IPS-18a (cell line): ENCODE results near the gene YARS2.

Experiments
- H3K27ac ChIP-seq: one replicate; pipeline ENCODE4 v1.5.1; 2013; ENCODE audit warnings: low read length
- H3K27me3 ChIP-seq: one replicate; pipeline ENCODE4 v1.6.1; 2013; ENCODE audit warnings: mild to moderate bottlenecking, low read length; ENCODE audit not compliant: control insufficient read depth, insufficient read depth
- H3K36me3 ChIP-seq: one replicate; pipeline ENCODE4 v1.6.1; 2013; ENCODE audit warnings: low read depth, low read length; ENCODE audit not compliant: control insufficient read depth
- H3K4me1 ChIP-seq: one replicate; pipeline ENCODE4 v1.6.1; 2013; ENCODE audit warnings: low read depth, low read length; ENCODE audit not compliant: control insufficient read depth
- H3K4me3 ChIP-seq: one replicate; pipeline ENCODE4 v1.5.1; 2013; ENCODE audit warnings: low read length
- H3K9ac ChIP-seq: one replicate; pipeline ENCODE4 v1.6.1; 2013; ENCODE audit warnings: mild to moderate bottlenecking, low read length, moderate library complexity
- H3K9me3 ChIP-seq: one replicate; pipeline ENCODE4 v1.6.1; 2013; ENCODE audit warnings: low read depth, low read length; ENCODE audit not compliant: control insufficient read depth

Gene YARS2

DNA sequence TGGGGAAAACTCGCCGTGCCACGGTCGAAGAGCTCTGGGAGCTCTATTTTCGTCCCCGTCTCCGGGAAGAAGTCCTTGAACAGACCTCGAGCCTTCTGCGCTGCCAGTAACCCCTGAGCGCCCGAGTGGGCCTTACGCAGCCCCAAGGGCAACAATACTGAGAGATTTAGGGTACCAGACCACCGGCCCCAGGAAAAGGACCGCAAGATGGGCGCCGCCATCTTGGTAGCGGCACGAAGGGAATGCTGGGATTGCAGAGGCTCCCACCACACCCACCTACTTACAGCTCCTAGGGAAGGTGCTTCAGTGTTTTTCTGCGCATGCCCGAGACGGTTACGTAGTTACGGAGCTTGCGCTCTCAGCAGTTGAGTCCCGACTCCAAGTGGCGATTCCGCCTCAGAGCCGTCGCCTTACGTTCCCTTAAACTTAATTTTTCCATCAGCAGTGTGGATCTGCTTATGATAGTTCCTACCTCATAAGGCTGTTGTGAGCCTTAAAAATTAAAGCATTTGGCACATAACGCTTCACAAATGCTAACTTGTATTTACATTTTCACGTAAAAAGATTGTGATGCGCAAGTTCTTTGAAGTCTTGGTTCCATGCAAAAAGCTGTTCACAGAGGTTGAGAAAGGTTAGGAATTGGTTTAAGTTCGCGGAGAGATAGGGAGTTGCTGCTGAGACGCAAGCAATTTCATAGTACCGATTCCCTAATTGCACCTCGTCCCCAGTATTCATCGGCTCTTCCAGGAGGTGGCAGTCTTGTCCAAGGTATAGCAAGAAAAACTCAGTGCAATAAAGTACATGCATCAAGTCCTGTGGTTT lies at the start of gene YARS2:
Gene YARS2, minus strand, starts transcription at position 244 of the 822 bp plus-strand sequence. Its CDS starts 23 bp downstream, at position 221.
- Histone ChIP-seq H3K4me3 (peak within 1 kb of the TSS; percentile 96), H3K36me3 (peaks cover 27% of the 10 kb centered on the region)

DNA sequence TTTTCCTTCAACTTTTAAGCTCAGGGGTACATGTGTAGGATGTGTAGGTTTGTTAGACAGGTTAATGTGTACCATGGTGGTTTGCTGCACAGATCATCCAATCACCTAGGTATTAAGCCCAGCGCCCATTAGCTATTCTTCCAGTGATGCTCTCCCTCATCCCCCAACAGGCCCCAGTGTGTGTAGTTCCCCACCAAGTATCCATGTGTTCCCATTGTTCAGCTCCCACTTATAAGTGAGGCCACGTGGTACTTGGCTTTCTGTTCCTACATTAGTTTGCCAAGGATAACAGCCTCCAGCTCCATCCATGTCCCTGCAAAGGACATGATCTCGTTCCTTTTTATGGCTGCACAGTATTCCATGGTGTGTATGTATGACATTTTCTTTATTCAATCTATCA lies 48.6 kb upstream of the YARS2 start:
- no peak overlapping the region for H3K9ac ChIP-seq
- H3K4me1 ChIP-seq: no peaks in the 10 kb centered on the region
- H3K4me3 ChIP-seq: no peak overlapping the region
- no peaks in the 10 kb centered on the region for H3K36me3 ChIP-seq
- no peaks in the 10 kb centered on the region for H3K9me3 ChIP-seq
- no peak overlapping the region for H3K27ac ChIP-seq
- no peaks in the 10 kb centered on the region for H3K27me3 ChIP-seq

More for the DNA sequence above, at the start of gene YARS2:
- Histone ChIP-seq H3K9ac (peak within 1 kb of the TSS; percentile 99), H3K9me3 (no peaks in the 10 kb centered on the region), H3K27me3 (no peaks in the 10 kb centered on the region), H3K27ac (peak within 1 kb of the TSS; percentile 98), H3K4me1 (peaks cover 5% of the 10 kb centered on the region)

DNA sequence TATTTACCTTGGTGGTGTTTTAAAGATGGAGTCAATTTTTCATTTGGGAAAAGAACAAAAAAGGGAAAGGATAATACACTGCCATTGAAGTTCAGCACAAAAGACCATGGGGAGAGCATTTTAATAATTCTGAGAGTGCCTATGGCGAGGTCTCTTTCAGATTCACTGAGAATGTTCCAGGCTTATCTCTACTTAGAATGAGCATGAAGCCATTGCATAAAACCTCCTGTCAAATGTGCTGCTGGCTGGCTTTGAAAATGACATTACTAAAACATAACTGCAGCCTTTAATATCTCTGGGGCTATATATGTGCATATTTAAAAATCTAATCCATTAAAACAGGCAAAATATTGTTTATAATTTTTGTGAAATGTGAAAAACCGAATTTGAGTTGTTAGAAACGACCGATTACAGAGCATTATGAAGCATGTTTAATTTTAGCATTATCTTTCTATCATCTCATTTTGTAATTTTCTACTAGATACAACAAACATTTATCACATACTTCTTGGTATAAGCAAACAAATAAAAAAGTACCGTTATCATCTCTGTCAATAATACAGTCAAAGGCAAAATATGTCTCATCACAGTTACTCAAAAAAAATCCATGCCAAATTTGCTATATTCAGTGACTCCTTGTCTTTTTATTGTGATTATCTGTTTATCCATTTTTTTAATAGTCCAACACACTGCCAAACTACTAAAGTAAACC lies 45.7 kb upstream of the YARS2 start:
- Histone ChIP-seq H3K9ac (no peak overlapping the region), H3K4me3 (no peak overlapping the region), H3K4me1 (no peaks in the 10 kb centered on the region), H3K9me3 (no peaks in the 10 kb centered on the region), H3K27ac (no peak overlapping the region), H3K27me3 (no peaks in the 10 kb centered on the region), H3K36me3 (no peaks in the 10 kb centered on the region)

GRCh38 chr12:32794281-32794680 lies 38.6 kb upstream of the YARS2 start:
- Histone ChIP-seq H3K27ac (no peak overlapping the region), H3K9me3 (no peaks in the 10 kb centered on the region), H3K36me3 (peaks cover 3% of the 10 kb centered on the region), H3K27me3 (no peaks in the 10 kb centered on the region), H3K4me1 (no peaks in the 10 kb centered on the region), H3K4me3 (no peak overlapping the region), H3K9ac (no peak overlapping the region)

DNA sequence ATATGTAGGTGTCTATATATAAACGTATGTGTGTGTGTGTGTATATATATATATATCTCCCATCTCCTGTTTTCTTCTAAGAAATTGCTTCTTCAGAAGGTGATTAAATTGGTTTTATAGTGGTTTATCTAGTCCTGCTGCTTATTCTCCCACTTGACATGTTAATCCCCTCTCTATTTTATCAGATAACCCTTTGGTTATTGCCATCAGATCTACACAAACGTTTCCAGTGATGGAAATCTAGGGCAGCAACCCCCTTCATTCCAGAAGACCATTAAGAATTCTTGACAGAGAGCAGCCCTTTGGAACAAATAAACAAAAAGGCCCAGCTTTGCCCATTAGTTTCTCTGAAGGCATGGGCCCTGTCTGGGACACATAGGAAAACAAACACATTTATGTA lies 34.2 kb upstream of the YARS2 start:
- no peak overlapping the region for H3K27ac ChIP-seq
- no peaks in the 10 kb centered on the region for H3K9me3 ChIP-seq
- H3K4me3 ChIP-seq: no peak overlapping the region
- no peaks in the 10 kb centered on the region for H3K4me1 ChIP-seq
- H3K36me3 ChIP-seq: no peaks in the 10 kb centered on the region
- no peak overlapping the region for H3K9ac ChIP-seq
- H3K27me3 ChIP-seq: no peaks in the 10 kb centered on the region

DNA sequence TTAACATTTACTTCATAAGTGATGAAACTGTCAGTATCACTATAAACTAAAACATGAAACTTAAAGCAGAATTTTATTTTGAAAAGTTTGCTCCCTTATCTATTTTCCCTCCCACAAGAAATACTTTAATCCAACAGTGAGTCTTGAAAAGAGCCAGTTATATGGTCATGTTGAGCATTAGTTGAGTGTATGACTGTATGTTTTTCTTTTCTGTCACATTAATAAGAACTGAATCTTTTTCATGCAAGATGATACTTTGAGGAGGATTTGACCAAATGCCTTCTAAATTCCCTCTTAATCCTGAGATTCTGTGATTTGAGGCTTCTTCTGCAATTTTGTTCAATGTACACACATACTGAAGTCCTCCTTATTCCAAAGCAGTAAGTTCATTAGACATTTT lies 33.7 kb upstream of the YARS2 start:
- H3K27ac ChIP-seq: no peak overlapping the region
- no peaks in the 10 kb centered on the region for H3K4me1 ChIP-seq
- H3K27me3 ChIP-seq: no peaks in the 10 kb centered on the region
- H3K9ac ChIP-seq: no peak overlapping the region
- no peak overlapping the region for H3K4me3 ChIP-seq
- no peaks in the 10 kb centered on the region for H3K9me3 ChIP-seq
- no peaks in the 10 kb centered on the region for H3K36me3 ChIP-seq

DNA sequence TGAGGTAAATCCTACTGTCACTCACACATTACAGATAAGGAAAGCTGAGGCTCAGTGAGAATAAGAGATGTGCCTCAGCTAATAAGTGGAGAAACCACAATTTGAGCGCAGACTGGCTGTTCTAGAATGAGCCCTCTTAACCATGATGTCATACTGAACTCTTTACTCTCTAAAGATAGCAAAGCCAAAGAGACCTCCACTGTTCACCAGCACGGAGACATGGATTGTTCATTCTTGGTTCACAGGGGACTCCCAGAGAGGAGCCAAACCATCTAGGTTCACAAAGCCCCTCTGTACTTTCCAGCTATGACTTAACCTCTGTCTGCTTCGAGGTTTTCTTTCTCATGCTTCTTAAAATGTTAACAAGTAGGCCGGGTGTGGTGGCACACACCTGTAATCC lies 32.7 kb upstream of the YARS2 start:
- H3K4me3 ChIP-seq: no peak overlapping the region
- no peaks in the 10 kb centered on the region for H3K4me1 ChIP-seq
- H3K27ac ChIP-seq: no peak overlapping the region
- H3K9ac ChIP-seq: no peak overlapping the region
- H3K9me3 ChIP-seq: no peaks in the 10 kb centered on the region
- H3K36me3 ChIP-seq: no peaks in the 10 kb centered on the region
- no peaks in the 10 kb centered on the region for H3K27me3 ChIP-seq

DNA sequence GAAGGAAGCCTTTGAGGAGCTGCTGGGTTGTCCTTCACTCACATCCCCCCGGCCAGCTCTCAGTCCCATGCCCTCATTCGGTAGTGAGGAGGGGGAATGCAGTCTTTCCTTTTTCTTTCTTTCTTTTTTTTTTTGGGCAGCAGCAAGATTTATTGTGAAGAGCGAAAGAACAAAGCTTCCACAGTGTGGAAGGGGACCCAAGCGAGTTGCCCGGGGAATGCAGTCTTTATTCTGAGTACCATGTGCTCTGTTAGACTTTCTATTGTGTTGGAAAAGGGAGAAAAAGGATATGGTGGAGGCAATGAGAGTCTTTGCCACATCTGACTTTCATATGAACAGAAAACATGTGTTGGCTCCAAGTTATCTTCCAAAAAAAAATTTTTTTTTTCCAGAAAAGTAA lies 29.9 kb upstream of the YARS2 start:
- no peak overlapping the region for H3K4me3 ChIP-seq
- no peak overlapping the region for H3K9ac ChIP-seq
- no peak overlapping the region for H3K27ac ChIP-seq
- no peaks in the 10 kb centered on the region for H3K36me3 ChIP-seq
- H3K4me1 ChIP-seq: no peaks in the 10 kb centered on the region
- no peaks in the 10 kb centered on the region for H3K27me3 ChIP-seq
- no peaks in the 10 kb centered on the region for H3K9me3 ChIP-seq

- Histone ChIP-seq H3K36me3 (no peaks in the 10 kb centered on the region), H3K27me3 (no peaks in the 10 kb centered on the region), H3K27ac (no peak overlapping the region), H3K4me3 (no peak overlapping the region), H3K9me3 (no peaks in the 10 kb centered on the region), H3K9ac (no peak overlapping the region), H3K4me1 (no peaks in the 10 kb centered on the region)
Observed at GRCh38 chr12:32783029-32783428, 27.3 kb upstream of the YARS2 start.

GRCh38 chr12:32780071-32780470 lies 24.4 kb upstream of the YARS2 start:
- H3K4me3 ChIP-seq: no peak overlapping the region
- H3K27ac ChIP-seq: no peak overlapping the region
- H3K27me3 ChIP-seq: no peaks in the 10 kb centered on the region
- H3K9me3 ChIP-seq: no peaks in the 10 kb centered on the region
- H3K4me1 ChIP-seq: no peaks in the 10 kb centered on the region
- no peak overlapping the region for H3K9ac ChIP-seq
- H3K36me3 ChIP-seq: no peaks in the 10 kb centered on the region

DNA sequence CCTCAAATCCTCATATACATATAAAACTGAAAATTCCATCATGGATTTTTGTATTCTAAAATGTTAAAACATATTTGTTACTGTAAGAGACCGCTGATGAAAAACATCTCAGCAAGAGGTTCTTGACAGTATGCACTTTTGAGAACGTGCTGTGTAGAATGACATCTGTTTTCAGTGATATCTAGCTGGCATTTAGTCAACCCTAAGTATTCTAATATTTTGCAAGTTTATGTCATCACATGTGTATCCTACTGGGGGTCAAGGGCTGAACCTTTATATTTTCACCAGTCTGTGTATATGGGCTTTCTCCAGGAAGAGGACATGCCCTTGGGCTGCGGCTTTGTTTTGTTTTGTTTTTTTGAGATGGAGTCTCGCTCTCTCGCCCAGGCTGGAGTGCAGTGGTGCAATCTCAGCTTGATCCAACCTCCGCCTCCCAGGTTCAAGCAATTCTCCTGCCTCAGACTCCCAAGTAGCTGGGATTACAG lies 22.0 kb upstream of the YARS2 start:
- H3K4me3 ChIP-seq: no peak overlapping the region
- no peak overlapping the region for H3K9ac ChIP-seq
- H3K4me1 ChIP-seq: no peaks in the 10 kb centered on the region
- no peaks in the 10 kb centered on the region for H3K36me3 ChIP-seq
- no peaks in the 10 kb centered on the region for H3K9me3 ChIP-seq
- no peaks in the 10 kb centered on the region for H3K27me3 ChIP-seq
- no peak overlapping the region for H3K27ac ChIP-seq
